ENCODE measurements around the gene FIGLA.

- TF ChIP-seq EZH2 (IDR thresholded peaks at IDR 0.05; ENCODE audit: insufficient read depth, poor library complexity, severe bottlenecking) (no peak), EZH2phosphoT487 (IDR thresholded peaks at IDR 0.05; ENCODE audit: insufficient read depth, low read depth) (no peak)
Measured at GRCh38 chr2:70807102-70807827, 16.8 kb upstream of the FIGLA start.
